Measurements from ENCODE around the gene SIN3B. TPM values are rescaled to one million over a fixed set of nuclear protein-coding genes. Genes with fewer than 3 reads are reported as not detected.

Gene SIN3B
- polyA plus RNA-seq, 1 donor from 2014 or later = 31.2 TPM

GRCh38 chr19:16920816-16921529 is 91.8 kb downstream of the SIN3B start:
- Histone ChIP-seq H3K36me3 (ENCODE audit: insufficient read depth, low read length) (no peaks in the 10 kb centered on the region), H3K79me2 (replicated peaks; ENCODE audit: insufficient read depth, low read length) (no peaks in the 10 kb centered on the region), H3K9me3 (ENCODE audit: low read length) (no peaks in the 10 kb centered on the region), H3F3A (ENCODE audit: insufficient read depth, low read length, poor library complexity, severe bottlenecking) (no peaks in the 10 kb centered on the region), H2AFZ (ENCODE audit: low read depth, low read length) (no peak overlapping the region), H3K9ac (ENCODE audit: low read length) (no peak overlapping the region), H3K4me2 (ENCODE audit: low read length) (no peak overlapping the region), H3K9me2 (ENCODE audit: insufficient read depth, low read length) (no peaks in the 10 kb centered on the region), H3K27ac (ENCODE audit: low read length) (no peak overlapping the region), H3K27me3 (ENCODE audit: insufficient read depth, low read depth, low read length) (no peaks in the 10 kb centered on the region), H4K20me1 (ENCODE audit: insufficient read depth) (no peaks in the 10 kb centered on the region), H3K4me3 (ENCODE audit: low read length) (no peak overlapping the region)
- no peak for TF ChIP-seq EZH2 (IDR thresholded peaks at IDR 0.05; ENCODE audit: borderline replicate concordance, insufficient read depth, low read length, poor library complexity, severe bottlenecking)
- no peak for TF ChIP-seq EP300 (conservative IDR thresholded peaks at IDR 0.05; ENCODE audit: poor library complexity, severe bottlenecking)
- TF ChIP-seq POLR2AphosphoS5 (IDR thresholded peaks at IDR 0.05) = no peak
- no peak for TF ChIP-seq RAD21 (conservative IDR thresholded peaks at IDR 0.05)
- TF ChIP-seq MXI1 (conservative IDR thresholded peaks at IDR 0.05; ENCODE audit: poor library complexity, severe bottlenecking) = no peak
- no peak for TF ChIP-seq TAF1 (IDR thresholded peaks at IDR 0.05; ENCODE audit: low read depth)

GRCh38 chr19:16921766-16922591 is 92.8 kb downstream of the SIN3B start:
- no peak overlapping the region for H3K9ac ChIP-seq (ENCODE audit: low read length)
- no peaks in the 10 kb centered on the region for H3K79me2 ChIP-seq (replicated peaks; ENCODE audit: insufficient read depth, low read length)
- no peak overlapping the region for H2AFZ ChIP-seq (ENCODE audit: low read depth, low read length)
- H3K4me3 ChIP-seq (ENCODE audit: low read length) = no peak overlapping the region
- H3K27ac ChIP-seq (ENCODE audit: low read length) = no peak overlapping the region
- no peaks in the 10 kb centered on the region for H3K9me3 ChIP-seq (ENCODE audit: low read length)
- no peaks in the 10 kb centered on the region for H3F3A ChIP-seq (ENCODE audit: insufficient read depth, low read length, poor library complexity, severe bottlenecking)
- no peaks in the 10 kb centered on the region for H3K27me3 ChIP-seq (ENCODE audit: insufficient read depth, low read depth, low read length)
- H4K20me1 ChIP-seq (ENCODE audit: insufficient read depth) = no peaks in the 10 kb centered on the region
- TF ChIP-seq MXI1 (conservative IDR thresholded peaks at IDR 0.05; ENCODE audit: poor library complexity, severe bottlenecking) (no peak), REST (IDR thresholded peaks at IDR 0.05; ENCODE audit: borderline replicate concordance) (no peak), EZH2 (IDR thresholded peaks at IDR 0.05; ENCODE audit: borderline replicate concordance, insufficient read depth, low read length, poor library complexity, severe bottlenecking) (no peak), POLR2AphosphoS5 (IDR thresholded peaks at IDR 0.05) (no peak), SMC3 (conservative IDR thresholded peaks at IDR 0.05; ENCODE audit: poor library complexity) (no peak), EP300 (conservative IDR thresholded peaks at IDR 0.05; ENCODE audit: poor library complexity, severe bottlenecking) (no peak), CTCF (IDR thresholded peaks at IDR 0.05; ENCODE audit: poor library complexity, severe bottlenecking) (no peak)
- H3K36me3 ChIP-seq (ENCODE audit: insufficient read depth, low read length) = no peaks in the 10 kb centered on the region
- no peaks in the 10 kb centered on the region for H3K9me2 ChIP-seq (ENCODE audit: insufficient read depth, low read length)
- H3K4me2 ChIP-seq (ENCODE audit: low read length) = no peak overlapping the region
